Measurements from ENCODE around the gene POLL. TPM values are rescaled to one million over a fixed set of nuclear protein-coding genes. Genes with fewer than 3 reads are reported as not detected.
"Not testable (repeated sequence)": the region's sequence is repeated elsewhere in the genome, so short reads cannot be mapped to it uniquely, and the experiment has no call there.

Gene POLL
- total RNA-seq: 10 to 100 TPM; 31.4 to 43.0 TPM

- ATAC-seq: peak; percentile 97 to 99
- Mint-ChIP-seq H3K36me3 (no peaks in the 10 kb centered on the region), H3K9me3 (no peaks in the 10 kb centered on the region), H3K27ac (peak within 1 kb of the TSS; percentile 90 to 92)
- peak; percentile 89 to 91 for DNase-seq (ENCODE audit: low spot score in 2 of 2)
Measured at GRCh38 chr10:101587725-101588653, at the start of gene POLL, which contains the start of gene DPCD. POLL (minus strand) TSS chr10:101588257; CDS start chr10:101587360, 897 bp downstream. DPCD (plus strand) TSS chr10:101588321; CDS start chr10:101588337, 16 bp downstream.

- DNase-seq (ENCODE audit: low spot score in 2 of 2); ATAC-seq; H3K27ac Mint-ChIP-seq; H3K36me3 Mint-ChIP-seq; H3K9me3 Mint-ChIP-seq: not testable (repeated sequence)
Measured at GRCh38 chr10:101633510-101633909, 45.5 kb upstream of the POLL start.

- H3K27ac Mint-ChIP-seq: no peak overlapping the region
- DNase-seq (ENCODE audit: low spot score in 2 of 2) (no peak), ATAC-seq (no peak)
- peaks cover 0 to 7% of the 10 kb centered on the region in 2 donors for H3K36me3 Mint-ChIP-seq
- H3K9me3 Mint-ChIP-seq: no peaks in the 10 kb centered on the region
Measured at GRCh38 chr10:101631821-101632475, 43.9 kb upstream of the POLL start.

- Mint-ChIP-seq H3K36me3 (peaks cover 2% of the 10 kb centered on the region in 2 donors), H3K27ac (peak overlapping the region in 1 of 2 donors; percentile 65), H3K9me3 (no peaks in the 10 kb centered on the region)
- ATAC-seq: no peak
- DNase-seq (ENCODE audit: low spot score in 2 of 2): no peak
Measured at GRCh38 chr10:101630633-101630920, 42.5 kb upstream of the POLL start.

GRCh38 chr10:101629837-101630632 is 42.0 kb upstream of the POLL start:
- Mint-ChIP-seq H3K9me3 (no peaks in the 10 kb centered on the region), H3K27ac (peak overlapping the region in 1 of 2 donors; percentile 65), H3K36me3 (peaks cover 0 to 6% of the 10 kb centered on the region in 2 donors)
- DNase-seq (ENCODE audit: low spot score in 2 of 2) (no peak), ATAC-seq (no peak)

GRCh38 chr10:101625821-101626412 is 37.9 kb upstream of the POLL start:
- no peaks in the 10 kb centered on the region for H3K9me3 Mint-ChIP-seq
- ATAC-seq (no peak), DNase-seq (ENCODE audit: low spot score in 2 of 2) (no peak)
- peaks cover 0 to 6% of the 10 kb centered on the region in 2 donors for H3K36me3 Mint-ChIP-seq
- peak overlapping the region in 1 of 2 donors; percentile 74 for H3K27ac Mint-ChIP-seq

GRCh38 chr10:101624526-101625102 is 36.6 kb upstream of the POLL start:
- Mint-ChIP-seq H3K27ac (peak overlapping the region; percentile 74 to 88), H3K9me3 (no peaks in the 10 kb centered on the region), H3K36me3 (peaks cover 0 to 6% of the 10 kb centered on the region in 2 donors)
- no peak for ATAC-seq
- DNase-seq (ENCODE audit: low spot score in 2 of 2): no peak

GRCh38 chr10:101623528-101623927 is 35.5 kb upstream of the POLL start:
- Mint-ChIP-seq H3K36me3 (peaks cover 0 to 6% of the 10 kb centered on the region in 2 donors), H3K27ac (no peak overlapping the region), H3K9me3 (no peaks in the 10 kb centered on the region)
- DNase-seq (ENCODE audit: low spot score in 2 of 2) (no peak), ATAC-seq (no peak)

- ATAC-seq (no peak), DNase-seq (ENCODE audit: low spot score in 2 of 2) (no peak)
- H3K36me3 Mint-ChIP-seq: no peaks in the 10 kb centered on the region
- no peaks in the 10 kb centered on the region for H3K9me3 Mint-ChIP-seq
- peak overlapping the region; percentile 62 to 85 for H3K27ac Mint-ChIP-seq
Measured at GRCh38 chr10:101619983-101620382, 31.9 kb upstream of the POLL start.

GRCh38 chr10:101618871-101619270 is 30.8 kb upstream of the POLL start:
- Mint-ChIP-seq H3K9me3 (no peaks in the 10 kb centered on the region), H3K27ac (peak overlapping the region; percentile 40 to 71)
- no peak for ATAC-seq

GRCh38 chr10:101617824-101618568 is 29.9 kb upstream of the POLL start:
- no peak for DNase-seq (ENCODE audit: low spot score in 2 of 2)
- no peak for ATAC-seq
- Mint-ChIP-seq H3K9me3 (no peaks in the 10 kb centered on the region), H3K27ac (peak overlapping the region; percentile 0 to 71), H3K36me3 (no peaks in the 10 kb centered on the region)

More at GRCh38 chr10:101618871-101619270, 30.8 kb upstream of the POLL start:
- no peak for DNase-seq (ENCODE audit: low spot score in 2 of 2)
- H3K36me3 Mint-ChIP-seq: no peaks in the 10 kb centered on the region

- H3K9me3 Mint-ChIP-seq: no peaks in the 10 kb centered on the region
- ATAC-seq (no peak), DNase-seq (ENCODE audit: low spot score in 2 of 2) (no peak)
- no peaks in the 10 kb centered on the region for H3K36me3 Mint-ChIP-seq
- peak overlapping the region; percentile 0 to 71 for H3K27ac Mint-ChIP-seq
Measured at GRCh38 chr10:101617102-101617823, 29.2 kb upstream of the POLL start.

- no peak for ATAC-seq
- peak overlapping the region; percentile 19 to 57 for H3K27ac Mint-ChIP-seq
- H3K36me3 Mint-ChIP-seq: no peaks in the 10 kb centered on the region
Measured at GRCh38 chr10:101616415-101617101, 28.5 kb upstream of the POLL start.

GRCh38 chr10:101615525-101616116 is 27.6 kb upstream of the POLL start:
- Mint-ChIP-seq H3K9me3 (no peaks in the 10 kb centered on the region), H3K36me3 (no peaks in the 10 kb centered on the region), H3K27ac (peak overlapping the region; percentile 19 to 86)
- ATAC-seq (no peak), DNase-seq (ENCODE audit: low spot score in 2 of 2) (no peak)

More at GRCh38 chr10:101616415-101617101, 28.5 kb upstream of the POLL start:
- DNase-seq (ENCODE audit: low spot score in 2 of 2): no peak
- no peaks in the 10 kb centered on the region for H3K9me3 Mint-ChIP-seq
